ENCODE data around the gene PITRM1. TPM values are rescaled to one million over a fixed set of nuclear protein-coding genes. Genes with fewer than 3 reads are reported as not detected.

PITRM1 gene
- total RNA-seq, 1 donor from 2014 or later, result 96.1 TPM

DNA sequence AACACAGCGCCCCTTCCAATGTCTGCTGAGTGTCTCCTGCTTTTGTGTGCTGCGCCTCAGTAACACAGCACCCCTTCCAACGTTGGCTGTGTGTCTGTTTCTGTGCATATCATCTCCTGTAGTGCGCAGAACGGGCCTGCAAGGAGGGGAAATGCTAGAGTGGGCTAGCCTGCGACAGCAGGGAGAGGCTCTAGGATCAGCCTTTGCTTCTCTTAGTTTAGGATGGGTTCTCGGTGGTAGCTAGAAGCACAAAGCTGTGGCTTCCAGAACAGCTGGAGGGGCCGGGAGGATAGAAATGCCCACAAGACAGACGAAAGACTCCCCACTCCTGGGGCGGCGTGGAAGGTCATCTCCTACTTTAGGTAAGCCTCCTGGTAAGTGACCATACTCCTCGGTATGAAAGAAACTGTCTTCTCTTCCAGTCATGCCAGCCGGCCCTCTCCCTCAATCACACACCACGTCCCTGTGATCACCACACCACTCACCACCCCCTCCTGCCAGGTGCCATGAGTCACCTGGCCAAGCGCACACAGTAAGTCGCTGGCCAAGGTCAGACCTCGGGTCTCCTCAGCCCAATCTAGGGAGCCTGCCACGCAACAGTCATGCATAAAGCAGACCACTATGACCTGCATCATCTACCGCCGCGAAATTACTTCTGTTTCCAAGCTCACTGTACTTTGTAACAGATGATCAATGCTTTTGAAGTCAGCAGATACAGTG, 4.8 kb downstream of the PITRM1 start:
- no peak for DNase-seq (ENCODE audit: low read depth)

DNA sequence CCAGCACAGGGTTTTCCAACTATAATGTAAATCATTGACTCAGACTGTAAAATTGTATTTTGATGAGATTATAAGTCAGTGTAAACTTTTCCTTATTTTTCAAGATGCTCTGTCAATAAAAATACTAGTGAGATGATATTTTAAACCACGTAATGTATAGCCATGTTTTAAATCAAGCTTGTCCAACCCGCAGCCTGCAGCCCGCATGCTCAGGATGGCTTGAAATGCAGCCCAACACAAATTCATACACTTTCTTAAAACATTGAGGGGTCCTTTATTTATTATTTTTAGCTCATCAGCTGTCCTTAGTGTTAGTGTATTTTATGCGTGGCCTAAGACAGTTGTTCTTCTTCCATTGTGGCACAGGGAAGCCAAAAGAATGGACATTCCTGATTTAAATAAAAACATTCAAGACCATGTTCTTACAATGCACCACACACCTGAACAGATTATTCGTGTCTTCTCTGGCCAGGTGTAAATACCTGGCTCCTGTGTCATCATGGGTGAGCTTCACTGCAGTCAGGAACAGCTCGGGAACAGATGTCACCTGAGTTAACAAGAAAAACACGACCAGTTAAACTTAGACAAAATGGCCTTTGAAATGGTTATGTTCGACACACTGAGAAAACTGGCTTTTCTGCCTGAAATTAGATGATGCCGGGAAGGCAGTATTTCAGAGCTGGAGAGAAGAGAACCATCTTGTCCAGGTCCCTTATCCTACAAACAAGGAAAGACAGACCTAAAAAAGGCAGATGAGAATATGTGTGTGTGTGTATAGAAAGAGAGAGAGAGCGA, 5.9 kb downstream of the PITRM1 start:
- DNase-seq (ENCODE audit: low read depth), result no peak

DNA sequence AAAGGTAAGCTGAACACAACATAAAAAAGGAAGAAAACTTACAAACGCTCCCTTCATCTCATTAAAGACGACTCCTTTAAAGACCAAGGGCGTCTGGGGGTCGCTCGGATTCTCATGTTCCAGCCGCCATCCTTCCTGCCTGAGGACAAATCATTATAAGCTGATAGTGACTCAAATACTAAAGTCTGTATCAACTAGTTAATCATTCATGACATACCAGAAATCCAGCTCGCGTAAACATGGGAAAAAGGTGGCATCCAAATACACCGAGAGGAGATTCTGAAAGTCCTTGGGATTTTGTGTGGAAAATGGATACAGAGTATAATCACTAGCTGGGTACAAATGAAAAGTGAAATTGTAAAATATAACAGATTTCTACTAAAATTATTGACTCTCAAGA, 7.4 kb downstream of the PITRM1 start:
- no peak for DNase-seq (ENCODE audit: low read depth)

DNA sequence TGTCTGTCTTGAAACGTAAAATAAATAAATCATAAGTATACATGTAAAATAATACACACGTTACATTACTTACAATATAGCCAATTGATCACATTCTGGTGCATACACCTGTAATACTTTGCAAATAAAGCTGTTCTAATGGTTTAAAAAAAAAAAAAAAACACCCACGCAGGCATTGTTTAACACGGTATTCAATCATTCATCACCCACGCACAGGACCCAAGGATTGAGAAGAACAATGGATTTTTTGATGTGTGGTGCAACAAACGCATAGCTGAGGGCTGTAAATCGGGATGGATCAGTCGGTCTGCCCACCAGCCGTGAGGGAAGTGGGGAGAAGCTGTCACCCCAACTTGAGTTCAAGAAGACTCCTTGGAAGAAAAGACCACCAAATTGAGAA, 8.7 kb downstream of the PITRM1 start:
- DNase-seq (ENCODE audit: low read depth), result no peak

DNA sequence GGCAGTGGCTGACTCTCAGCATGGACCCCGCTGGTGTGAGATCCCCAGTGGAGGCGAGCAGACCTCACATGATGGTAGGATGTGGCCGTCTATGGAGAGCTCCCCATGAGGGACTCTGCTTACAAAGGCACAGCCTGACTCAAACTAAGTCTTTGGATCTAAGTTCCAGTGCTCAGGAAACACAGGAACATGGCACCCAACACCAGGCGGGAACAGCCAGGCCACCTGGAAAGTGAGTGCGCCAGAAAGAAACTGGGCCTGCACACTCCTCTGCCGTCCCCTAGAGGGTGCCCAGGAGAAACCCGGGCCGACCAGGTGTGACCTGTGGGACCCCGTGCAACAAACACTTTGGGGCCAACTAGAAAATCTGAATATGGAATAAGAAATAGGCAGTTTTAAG, 10.0 kb downstream of the PITRM1 start:
- DNase-seq (ENCODE audit: low read depth), result no peak

DNA sequence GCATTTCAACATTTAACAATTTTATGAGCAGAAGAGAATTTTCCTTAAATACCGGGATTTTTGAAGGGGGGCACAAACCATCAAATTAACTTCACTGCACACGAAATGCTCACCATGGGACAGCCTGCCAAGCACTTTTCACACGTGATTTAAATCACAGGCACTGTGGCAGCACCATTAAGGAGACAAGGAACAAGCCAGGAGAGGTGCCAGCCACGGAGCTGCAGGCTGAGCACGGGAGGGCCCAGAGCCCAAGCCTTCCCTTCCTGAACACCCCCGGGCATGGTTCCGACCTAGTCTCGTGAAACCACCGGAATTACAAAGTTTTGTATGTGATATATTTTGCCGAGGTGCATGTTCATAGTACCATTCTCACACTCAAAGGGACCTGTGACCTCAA, 13.4 kb downstream of the PITRM1 start:
- no peak for DNase-seq (ENCODE audit: low read depth)

DNA sequence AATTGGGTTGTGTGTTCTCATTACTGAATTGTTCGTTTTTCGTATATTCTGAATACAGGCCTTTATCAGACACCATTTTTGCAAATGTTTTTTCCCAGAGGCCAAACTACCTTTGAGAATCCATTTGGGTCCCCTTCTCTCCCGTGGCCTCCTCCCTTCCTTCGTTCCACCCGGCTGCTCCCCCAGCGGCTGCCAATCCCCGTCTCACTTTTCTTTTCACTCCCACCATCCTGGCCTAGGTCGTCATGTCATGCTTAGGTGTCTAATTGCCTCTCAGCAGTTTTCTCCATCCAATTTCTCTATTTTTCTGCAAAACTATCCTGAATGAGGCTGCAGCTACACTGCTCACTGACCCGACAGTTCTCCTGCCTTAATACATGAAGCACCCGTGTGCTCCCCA, 17.9 kb downstream of the PITRM1 start:
- no peak for DNase-seq (ENCODE audit: low read depth)

DNA sequence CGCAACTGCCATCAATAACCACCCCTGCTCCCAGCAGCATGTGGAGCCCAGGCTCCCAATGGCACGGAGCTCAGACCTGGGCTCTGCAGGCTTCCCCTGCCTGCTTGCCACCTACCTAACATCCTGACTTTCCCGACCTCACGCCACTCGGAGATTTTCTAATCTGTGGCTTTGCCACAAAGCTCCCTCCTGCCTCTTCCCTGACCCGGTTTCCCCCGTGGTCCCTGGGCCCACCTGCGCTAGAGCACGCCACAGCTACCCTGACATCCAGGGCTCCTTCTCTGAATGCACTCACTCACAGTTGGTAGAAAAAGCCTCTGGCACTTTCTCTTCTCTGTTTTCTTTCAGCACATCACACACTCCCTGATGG, 20.0 kb downstream of the PITRM1 start:
- no peak for DNase-seq (ENCODE audit: low read depth)

DNA sequence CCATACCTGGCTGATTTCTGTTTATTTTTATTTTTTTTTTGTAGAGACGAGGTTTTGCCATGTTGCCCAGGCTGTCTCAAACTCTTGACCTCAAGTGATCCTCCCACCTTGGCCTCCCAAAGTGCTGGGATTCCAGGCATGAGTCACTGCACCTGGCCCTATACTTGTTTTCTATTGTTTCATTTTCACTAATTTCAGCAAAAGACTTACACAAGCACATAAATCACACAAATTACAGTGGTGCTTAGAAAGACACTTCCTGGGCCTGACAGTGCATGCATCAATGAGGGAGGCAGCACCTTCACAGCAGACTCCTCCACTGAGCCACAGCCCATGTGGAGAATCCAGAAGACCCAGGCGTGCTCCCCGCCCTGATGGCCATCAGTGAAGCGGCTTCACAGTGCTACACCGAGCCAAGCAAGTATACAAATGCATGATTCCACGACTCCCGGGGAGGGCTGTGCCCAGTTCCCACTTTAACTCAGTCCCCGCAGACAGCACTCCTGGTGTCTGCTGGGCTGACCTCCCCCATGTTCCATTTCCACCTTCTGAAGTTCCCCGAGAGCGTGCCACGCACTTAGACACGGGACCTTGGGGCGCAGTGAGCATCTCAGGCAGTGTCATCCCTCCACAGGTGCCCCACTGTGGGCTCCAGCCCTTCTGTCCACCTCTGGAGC, 20.6 kb downstream of the PITRM1 start:
- no peak for DNase-seq (ENCODE audit: low read depth)

DNA sequence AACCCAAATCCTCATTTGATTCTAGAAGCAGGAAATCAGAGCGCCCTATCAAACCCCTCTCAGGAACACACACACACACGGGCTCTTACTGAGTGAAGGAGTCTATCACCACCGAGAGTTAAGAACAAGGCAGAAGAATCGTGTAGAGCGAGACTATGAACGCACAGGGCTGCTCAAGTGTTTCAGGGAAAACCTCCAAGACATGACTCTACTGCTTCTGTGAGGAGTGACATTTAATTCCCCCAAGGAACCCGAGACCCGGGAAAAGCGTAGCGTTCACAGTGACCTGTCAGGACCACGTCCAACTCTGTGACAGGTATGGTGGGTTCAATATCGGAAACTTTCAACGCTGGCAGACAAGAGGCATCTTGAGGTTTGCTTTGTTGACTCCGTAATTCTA, 21.6 kb downstream of the PITRM1 start:
- no peak for DNase-seq (ENCODE audit: low read depth)

DNA sequence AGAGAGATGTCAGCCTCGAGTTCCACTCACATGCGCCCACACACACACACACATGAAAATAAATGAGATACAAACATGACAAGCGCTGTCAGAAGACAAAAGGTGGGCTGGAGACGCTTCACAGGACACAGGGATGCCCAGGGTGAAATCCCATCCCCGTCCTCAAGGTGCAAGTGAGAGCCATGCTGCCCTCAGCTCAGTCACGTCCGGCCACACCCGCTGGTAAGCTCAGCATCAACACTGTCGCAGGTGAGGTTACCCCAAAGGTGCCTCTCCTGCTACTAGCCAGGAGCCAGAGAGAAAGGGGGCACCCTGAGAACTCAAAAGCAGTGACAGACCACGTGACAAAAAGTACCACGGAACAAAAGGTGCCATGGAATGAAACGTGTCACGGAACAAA, 22.2 kb downstream of the PITRM1 start:
- DNase-seq (ENCODE audit: low read depth), result no peak

DNA sequence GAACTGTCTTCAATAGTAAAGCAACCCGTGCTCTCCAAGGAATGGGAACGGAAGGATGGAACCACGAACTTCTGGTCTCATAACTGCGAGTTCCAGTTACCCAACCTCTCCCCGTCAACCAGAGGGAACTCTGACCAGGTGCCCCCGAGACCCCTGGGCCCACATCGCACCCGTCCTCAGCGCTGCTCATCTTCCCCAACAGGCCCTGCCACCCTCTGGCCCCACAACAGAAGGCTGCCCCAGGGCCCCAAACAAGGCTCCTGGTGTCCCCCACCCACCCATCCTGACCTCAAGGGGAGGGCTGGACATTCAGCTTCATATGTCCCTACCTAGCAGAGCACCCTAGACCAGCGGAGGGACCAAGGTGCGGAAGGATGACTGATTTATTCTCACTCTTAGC, 22.7 kb downstream of the PITRM1 start:
- no peak for DNase-seq (ENCODE audit: low read depth)

DNA sequence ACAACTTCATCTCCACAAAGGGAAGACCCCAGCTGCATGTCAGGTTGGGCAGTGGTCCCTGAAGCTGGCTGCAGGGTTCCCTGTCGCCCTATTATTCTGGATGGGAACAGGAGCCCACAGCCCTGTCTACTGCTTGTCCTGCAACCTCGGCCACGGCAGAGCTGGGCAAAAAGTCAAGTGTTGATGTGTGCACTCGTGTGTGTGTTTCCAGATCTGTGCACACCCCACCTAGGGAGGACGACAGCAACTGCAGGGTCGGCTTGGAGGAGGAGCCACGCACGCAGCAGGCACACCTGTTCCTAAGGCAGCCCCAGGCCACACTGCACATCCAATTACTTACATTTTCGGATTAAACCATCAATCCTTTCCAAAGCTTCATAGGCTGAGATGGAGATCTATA, 23.6 kb downstream of the PITRM1 start:
- no peak for DNase-seq (ENCODE audit: low read depth)

DNA sequence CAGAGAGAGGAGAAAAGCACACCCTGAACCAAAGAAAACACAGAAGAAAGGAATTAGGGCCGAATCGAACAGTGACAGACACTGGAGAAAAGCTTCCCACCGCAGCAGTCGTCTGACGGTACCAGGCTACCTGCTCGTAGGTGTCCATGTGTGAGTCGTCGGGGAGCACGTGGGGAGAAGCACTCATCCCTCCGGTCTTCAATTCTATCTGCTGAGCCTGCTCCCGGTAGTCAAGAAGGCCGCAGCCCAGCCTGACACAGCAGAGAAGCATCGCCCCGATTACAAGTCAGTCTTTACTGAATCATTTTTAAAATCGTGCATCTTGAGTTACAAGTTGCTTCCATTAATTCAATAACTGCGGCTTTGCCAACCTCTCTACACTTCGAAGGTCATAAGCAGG, 24.5 kb downstream of the PITRM1 start:
- no peak for DNase-seq (ENCODE audit: low read depth)

DNA sequence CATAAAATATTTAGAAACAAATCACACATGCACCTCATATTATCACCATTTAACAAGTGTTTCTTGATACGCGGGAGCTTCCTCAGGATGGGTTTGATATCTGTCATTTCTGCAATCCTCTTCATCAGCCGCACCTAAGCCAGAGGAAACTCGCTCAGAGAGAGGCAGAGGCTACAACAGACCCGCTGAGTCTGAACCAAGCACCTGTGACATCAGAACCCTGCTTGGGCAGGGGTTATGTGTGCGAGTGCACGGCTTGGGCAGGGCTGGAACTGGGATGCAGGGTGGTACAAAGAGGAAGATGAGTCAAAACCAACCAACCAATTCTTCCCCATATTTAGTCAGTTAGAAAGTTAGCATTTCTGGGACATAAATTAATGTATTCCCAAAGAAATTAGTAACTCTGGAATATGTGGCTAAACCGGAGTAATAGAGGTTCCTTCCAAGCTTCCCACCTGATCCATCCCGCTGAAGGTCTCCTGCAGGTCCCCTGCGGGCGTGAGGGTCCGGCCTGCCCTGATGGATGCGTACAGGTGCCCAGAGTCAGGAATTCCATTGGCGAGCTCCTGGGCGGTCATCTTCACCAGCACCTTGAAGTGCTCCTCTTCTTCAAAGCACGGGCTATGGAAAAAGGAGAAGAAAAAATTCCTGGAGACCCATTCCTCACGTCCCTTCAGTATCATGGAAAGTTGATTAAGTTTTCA, 25.3 kb downstream of the PITRM1 start:
- DNase-seq (ENCODE audit: low read depth), result no peak

DNA sequence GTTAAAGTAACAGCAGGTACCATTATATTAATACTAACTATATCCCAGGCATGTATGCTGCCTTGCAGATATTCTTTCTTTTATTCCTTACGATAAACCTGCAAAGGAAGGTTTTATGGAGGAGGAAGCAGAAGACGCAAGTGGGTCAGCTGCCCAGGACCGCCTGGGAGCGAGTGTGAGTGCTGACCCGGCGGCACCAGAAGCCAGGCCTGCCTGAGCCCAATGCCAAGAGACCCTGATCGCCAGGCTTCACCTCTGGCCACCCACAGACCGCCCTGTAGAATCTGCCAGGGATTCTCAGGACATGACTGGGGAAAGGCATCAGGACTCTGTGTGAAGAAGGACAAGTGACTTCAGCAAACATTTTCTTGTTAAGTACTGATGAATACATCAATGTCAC, 26.3 kb downstream of the PITRM1 start:
- DNase-seq (ENCODE audit: low read depth), result no peak

DNA sequence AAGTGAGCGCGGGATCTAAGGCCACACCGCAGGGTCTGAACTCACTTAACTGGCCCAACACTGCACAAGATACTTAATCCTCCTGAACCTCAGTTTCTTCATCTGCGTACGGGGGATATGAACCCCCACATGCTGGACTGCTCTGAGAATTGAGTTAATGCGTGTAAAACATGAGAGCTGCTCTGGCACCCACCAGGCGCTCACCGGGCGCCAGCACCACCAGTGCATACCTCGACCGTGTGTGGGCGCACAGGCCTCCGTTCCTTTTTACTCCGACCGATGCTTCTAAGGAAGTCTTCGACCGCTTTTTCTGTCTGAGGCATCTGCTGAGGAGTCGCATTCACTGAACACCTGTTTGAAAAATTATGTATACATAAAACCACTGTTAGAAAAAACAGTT, 27.2 kb downstream of the PITRM1 start:
- no peak for DNase-seq (ENCODE audit: low read depth)

DNA sequence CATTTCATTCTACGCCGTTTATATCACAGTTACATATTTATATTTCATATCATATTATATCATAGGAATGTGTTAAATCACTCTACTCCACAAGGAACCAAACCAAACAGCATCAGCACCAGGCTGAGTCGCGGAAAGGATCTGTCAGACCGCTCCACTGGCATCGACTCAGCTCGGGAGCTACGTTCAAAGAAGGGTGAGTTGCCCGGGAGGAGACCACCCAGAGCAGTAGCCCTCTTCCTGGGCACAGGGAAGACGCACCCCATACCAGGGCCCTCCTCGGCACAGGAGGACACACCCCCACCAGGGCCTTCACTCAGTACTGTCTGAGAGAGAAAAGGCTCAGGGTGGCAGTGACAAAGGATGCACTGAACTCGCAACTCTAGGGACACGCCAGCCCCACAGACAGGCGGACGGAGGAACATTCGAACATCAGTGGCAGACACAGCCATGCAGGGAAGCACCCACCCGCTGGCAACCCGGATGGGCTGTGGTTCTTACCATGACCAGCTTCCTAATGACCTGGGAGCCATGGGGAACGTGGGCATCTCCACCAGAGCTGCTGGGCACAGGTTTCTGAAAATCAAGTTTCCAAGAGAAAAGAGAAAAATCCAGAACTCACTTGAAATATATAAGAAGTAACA, 28.7 kb downstream of the PITRM1 start:
- DNase-seq (ENCODE audit: low read depth), result no peak

DNA sequence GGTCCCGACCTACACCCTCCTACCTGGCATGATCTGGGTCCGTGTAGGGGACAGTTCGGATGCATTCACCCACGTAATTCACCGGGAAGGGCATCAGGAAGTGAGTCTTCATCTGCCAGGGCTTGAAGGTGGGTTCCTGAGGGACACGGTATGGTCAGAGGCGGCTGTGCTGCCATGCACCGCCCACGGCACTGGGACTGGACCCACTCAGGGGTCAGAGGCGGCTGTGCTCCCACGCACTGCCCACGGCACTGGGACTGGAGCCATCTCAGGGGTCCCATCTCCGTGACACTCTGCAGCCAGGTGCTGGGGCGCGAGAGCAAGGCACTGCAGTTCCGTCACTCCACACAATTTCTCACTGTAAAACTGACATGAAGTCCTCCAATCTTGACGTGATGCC, 29.2 kb downstream of the PITRM1 start:
- no peak for DNase-seq (ENCODE audit: low read depth)

DNA sequence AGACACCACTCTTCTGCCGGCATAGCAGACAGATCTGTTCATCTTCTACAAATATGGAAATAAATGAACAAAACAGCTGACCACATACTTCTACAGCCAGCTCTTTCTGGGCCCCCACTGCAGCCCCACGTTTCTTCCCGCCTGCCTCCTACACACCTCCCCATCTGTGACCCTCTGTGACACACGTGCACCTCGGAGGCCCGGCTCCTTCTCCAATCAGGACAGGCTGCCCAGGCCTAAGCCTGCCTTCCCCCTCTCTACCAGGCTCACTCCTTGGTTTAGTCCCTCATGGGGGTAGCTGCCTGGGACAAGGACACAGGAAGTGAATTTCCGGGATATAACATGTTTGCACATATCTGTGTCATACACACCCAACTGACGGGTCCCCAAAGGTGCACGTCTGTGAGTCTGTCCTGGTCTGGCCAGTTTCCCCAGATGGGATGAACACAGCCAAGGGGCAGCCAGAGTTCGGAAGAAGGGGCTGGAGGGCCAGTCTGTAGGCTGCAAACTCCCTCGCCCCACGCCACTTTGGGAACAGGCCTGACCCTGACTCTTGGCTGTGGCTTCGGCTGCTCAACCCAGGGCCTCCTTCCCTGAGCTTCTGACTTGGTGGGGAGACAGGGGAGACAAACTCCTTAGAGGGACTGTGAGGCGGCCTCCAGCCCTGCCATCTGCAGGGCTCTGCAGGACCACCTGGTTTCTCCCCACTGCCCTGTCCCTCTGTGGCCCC, 30.3 kb downstream of the PITRM1 start:
- DNase-seq (ENCODE audit: low read depth), result no peak

All from myocyte (in vitro differentiated cells).